ENCODE data around the gene PIEZO2. TPM values are rescaled to one million over a fixed set of nuclear protein-coding genes. Genes with fewer than 3 reads are reported as not detected.

The PIEZO2 gene
- total RNA-seq, 2 donors from 2014 or later = 0.63 to 3.0 TPM

DNA sequence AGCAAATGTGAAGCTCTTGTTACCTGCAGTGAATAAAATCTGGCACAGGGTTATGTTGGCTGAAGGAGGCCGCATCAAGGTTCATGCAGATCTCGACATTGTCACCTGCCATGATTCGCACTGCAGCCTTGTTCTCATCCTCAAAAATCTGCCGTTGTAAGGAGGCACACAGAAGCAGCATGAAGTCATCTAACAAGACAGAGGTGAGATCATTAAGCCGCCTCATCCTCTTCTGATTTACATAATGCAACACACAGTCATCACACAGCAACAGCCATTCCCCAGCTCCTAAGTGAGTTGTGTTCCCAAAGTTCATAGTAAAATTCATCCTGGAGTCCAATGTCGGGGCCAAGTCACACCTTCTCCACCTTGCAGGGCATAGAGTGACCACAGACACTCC, 391.4 kb downstream of the PIEZO2 start:
- Histone ChIP-seq H3K9me3 (no peaks in the 10 kb centered on the region), H3K4me1 (no peaks in the 10 kb centered on the region), H3K27me3 (no peaks in the 10 kb centered on the region), H3K36me3 (no peaks in the 10 kb centered on the region), H3K4me3 (no peak overlapping the region), H3K27ac (no peak overlapping the region)
- DNase-seq (ENCODE audit: low spot score) = no peak
- TF ChIP-seq, protein P1, sequence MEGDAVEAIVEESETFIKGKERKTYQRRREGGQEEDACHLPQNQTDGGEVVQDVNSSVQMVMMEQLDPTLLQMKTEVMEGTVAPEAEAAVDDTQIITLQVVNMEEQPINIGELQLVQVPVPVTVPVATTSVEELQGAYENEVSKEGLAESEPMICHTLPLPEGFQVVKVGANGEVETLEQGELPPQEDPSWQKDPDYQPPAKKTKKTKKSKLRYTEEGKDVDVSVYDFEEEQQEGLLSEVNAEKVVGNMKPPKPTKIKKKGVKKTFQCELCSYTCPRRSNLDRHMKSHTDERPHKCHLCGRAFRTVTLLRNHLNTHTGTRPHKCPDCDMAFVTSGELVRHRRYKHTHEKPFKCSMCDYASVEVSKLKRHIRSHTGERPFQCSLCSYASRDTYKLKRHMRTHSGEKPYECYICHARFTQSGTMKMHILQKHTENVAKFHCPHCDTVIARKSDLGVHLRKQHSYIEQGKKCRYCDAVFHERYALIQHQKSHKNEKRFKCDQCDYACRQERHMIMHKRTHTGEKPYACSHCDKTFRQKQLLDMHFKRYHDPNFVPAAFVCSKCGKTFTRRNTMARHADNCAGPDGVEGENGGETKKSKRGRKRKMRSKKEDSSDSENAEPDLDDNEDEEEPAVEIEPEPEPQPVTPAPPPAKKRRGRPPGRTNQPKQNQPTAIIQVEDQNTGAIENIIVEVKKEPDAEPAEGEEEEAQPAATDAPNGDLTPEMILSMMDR (IDR thresholded peaks at IDR 0.05) = no peak

DNA sequence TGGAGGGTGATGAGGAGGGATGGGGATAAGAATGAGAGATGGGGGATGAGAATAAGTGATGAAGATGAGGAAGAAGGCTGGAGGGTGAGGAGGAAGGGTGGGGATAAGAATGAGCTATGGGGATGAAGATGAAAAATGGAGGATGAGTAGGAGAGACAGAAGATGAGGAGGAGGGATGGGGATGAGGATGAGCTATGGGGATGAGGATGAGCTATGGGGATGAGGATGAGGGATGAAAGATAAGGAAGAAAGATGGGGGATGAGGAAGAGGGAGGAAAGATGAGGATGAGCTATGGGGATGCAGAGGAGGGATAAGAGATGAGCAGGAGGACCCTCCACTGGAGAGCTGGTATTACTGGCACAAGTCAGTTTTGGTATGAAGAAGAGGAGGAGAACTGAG, 392.0 kb downstream of the PIEZO2 start:
- no peaks in the 10 kb centered on the region for H3K4me1 ChIP-seq
- TF ChIP-seq, protein P1 (IDR thresholded peaks at IDR 0.05) = no peak
- H3K4me3 ChIP-seq = no peak overlapping the region

DNA sequence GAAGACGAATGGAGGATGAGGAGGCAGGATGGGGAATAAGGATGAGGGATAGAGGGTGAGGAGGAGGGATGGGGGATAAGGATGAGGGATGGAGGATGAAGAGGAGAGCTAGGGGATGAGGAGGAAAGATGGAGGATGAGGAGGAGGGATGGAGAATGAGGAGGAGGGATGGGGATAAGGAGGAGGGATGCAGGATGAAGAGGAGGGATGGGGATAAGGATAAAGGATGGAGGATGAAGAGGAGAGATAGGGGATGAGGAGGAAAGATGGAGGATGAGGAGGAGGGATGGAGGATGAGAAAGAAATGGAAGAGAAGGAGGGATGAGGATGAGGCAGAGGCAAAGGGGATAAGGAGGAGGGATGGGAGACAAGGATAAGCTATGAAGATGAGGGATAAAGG, 393.5 kb downstream of the PIEZO2 start:
- Histone ChIP-seq H3K27ac (no peak overlapping the region), H3K9me3 (no peaks in the 10 kb centered on the region), H3K27me3 (no peaks in the 10 kb centered on the region), H3K4me3 (no peak overlapping the region), H3K36me3 (no peaks in the 10 kb centered on the region), H3K4me1 (no peaks in the 10 kb centered on the region)
- TF ChIP-seq, protein P1 (IDR thresholded peaks at IDR 0.05) = no peak
- DNase-seq (ENCODE audit: low spot score) = no peak

More for the DNA sequence above, 392.0 kb downstream of the PIEZO2 start:
- Histone ChIP-seq H3K27ac (no peak overlapping the region), H3K36me3 (no peaks in the 10 kb centered on the region), H3K27me3 (no peaks in the 10 kb centered on the region), H3K9me3 (no peaks in the 10 kb centered on the region)
- DNase-seq (ENCODE audit: low spot score) = no peak

DNA sequence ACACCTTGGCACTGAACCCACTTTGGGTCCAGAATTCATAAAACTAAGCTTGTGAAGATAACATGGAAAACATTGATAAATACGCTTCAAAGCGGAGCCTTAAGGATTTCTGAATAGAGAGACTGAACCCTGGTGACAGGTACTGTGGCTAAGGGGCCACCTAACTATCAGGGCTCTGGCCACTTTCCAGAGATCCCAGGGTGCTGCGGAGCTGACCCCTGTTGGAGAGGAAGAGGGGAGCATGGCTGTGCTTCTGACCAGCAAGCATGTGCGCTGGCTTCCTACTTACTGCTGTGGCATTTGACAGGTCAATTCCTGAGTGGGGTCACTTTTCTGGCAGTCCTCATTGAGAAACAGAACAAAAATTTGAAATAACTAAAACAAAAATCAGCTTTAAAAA, 395.2 kb downstream of the PIEZO2 start:
- H3K9me3 ChIP-seq = no peaks in the 10 kb centered on the region
- H3K4me3 ChIP-seq = no peak overlapping the region
- TF ChIP-seq, protein P1 (IDR thresholded peaks at IDR 0.05) = no peak
- no peaks in the 10 kb centered on the region for H3K27me3 ChIP-seq
- DNase-seq (ENCODE audit: low spot score) = no peak
- no peaks in the 10 kb centered on the region for H3K4me1 ChIP-seq
- no peaks in the 10 kb centered on the region for H3K36me3 ChIP-seq
- no peak overlapping the region for H3K27ac ChIP-seq

DNA sequence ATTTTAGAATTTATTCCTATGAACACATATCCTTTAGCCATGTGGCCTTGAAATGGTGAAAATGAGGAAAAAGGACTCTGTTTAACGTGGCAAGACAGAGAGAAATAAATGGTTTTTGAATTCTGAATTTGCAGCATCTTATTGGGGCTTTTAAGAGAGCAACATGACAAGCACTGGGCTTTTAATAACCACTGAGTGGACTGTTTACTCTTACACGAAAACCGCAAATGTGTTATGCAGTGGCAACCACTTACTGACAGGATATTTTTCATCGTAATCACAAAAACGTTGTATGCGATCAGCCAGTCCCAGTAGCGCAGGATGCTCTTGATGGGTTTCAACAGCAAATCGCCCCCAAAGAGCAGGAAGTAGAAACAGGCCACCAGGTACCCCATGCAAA, 397.0 kb downstream of the PIEZO2 start:
- no peaks in the 10 kb centered on the region for H3K27me3 ChIP-seq
- no peak for DNase-seq (ENCODE audit: low spot score)
- no peaks in the 10 kb centered on the region for H3K4me1 ChIP-seq
- H3K9me3 ChIP-seq = no peaks in the 10 kb centered on the region
- no peaks in the 10 kb centered on the region for H3K36me3 ChIP-seq
- TF ChIP-seq, protein P1 (IDR thresholded peaks at IDR 0.05) = no peak
- no peak overlapping the region for H3K27ac ChIP-seq
- H3K4me3 ChIP-seq = no peak overlapping the region

DNA sequence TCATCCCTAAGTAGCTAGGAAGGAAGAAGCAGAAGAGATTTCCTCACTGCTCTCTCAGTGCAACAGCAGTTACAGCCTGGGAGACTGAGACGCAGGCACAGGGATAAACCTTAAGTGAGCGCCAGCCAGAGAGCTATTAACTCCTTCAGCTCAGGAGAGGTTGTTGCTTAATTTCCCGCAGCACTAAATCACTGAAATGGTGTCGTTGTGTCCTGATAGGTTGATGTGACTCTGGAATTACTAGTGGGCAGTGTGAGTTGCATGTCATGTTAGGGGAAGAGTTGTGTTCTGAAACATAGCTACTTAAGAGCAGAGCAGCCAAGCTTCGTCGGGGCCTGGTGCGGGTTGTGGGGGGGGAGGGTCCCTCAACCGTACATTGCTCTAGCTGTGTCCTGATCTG, 397.7 kb downstream of the PIEZO2 start:
- no peaks in the 10 kb centered on the region for H3K27me3 ChIP-seq
- no peaks in the 10 kb centered on the region for H3K9me3 ChIP-seq
- no peak for DNase-seq (ENCODE audit: low spot score)
- no peak overlapping the region for H3K27ac ChIP-seq
- TF ChIP-seq, protein P1 (IDR thresholded peaks at IDR 0.05) = no peak
- no peaks in the 10 kb centered on the region for H3K36me3 ChIP-seq
- no peak overlapping the region for H3K4me3 ChIP-seq
- H3K4me1 ChIP-seq = no peaks in the 10 kb centered on the region

Measured in right atrium auricular region (tissue), 2 donors.